Upper lobe of right lung (tissue), 1 donor: ENCODE results near the gene HDAC6. TPM values are rescaled to one million over a fixed set of nuclear protein-coding genes. Genes with fewer than 3 reads are reported as not detected.
"Not testable (repeated sequence)": the region's sequence is repeated elsewhere in the genome, so short reads cannot be mapped to it uniquely, and the experiment has no call there.

Source experiments
- ATAC-seq: fragments of 200-7000 bp; cut with Tn5 transposase; one replicate; pipeline ENCODE4 v1.9.1; 2020; ENCODE audit warnings: mild to moderate bottlenecking, moderate library complexity
- DNase-seq: peaks from one replicate; pipeline ENCODE4 v3.0.0-alpha.2; 2020
- H3K27ac ChIP-seq: fragments of 200-600 bp; one replicate; pipeline ENCODE4 v1.8.0; 2022
- H3K27me3 ChIP-seq: fragments of 200-600 bp; one replicate; pipeline ENCODE4 v1.8.0; 2022; ENCODE audit warnings: mild to moderate bottlenecking
- H3K36me3 ChIP-seq: fragments of 200-600 bp; one replicate; pipeline ENCODE4 v1.8.0; 2022
- H3K4me1 ChIP-seq: fragments of 200-600 bp; one replicate; pipeline ENCODE4 v1.8.0; 2022
- H3K4me3 ChIP-seq: fragments of 200-600 bp; one replicate; pipeline ENCODE4 v1.8.0; 2022; ENCODE audit warnings: mild to moderate bottlenecking
- H3K9me3 ChIP-seq: fragments of 200-600 bp; one replicate; pipeline ENCODE4 v1.8.0; 2022
- CTCF ChIP-seq: fragments of 200-600 bp; IDR thresholded peaks from one replicate; pipeline ENCODE4 v1.8.0; 2022; ENCODE audit warnings: antibody characterized with exemption
- intact Hi-C: fragments of 100-400 bp; cut with DNase I; formaldehyde crosslinking; loops from one replicate; pipeline ENCODE4 v1.11.0; 2022
- total RNA-seq: library from RNA; stranded (reverse); fragmentation: NEBNext Ultra II Directional; extraction: Animal tissue kit (Norgen Biotek cat#: 25700); gene quantifications from one replicate; pipeline ENCODE4 v1.2.1, GENCODE V29; 2021
- donor health status: DM: no; HTN: yes; CAD: no; lungs with severe emphysema.

Gene HDAC6
- total RNA-seq, 1 donor from 2014 or later: 94.2 TPM

DNA sequence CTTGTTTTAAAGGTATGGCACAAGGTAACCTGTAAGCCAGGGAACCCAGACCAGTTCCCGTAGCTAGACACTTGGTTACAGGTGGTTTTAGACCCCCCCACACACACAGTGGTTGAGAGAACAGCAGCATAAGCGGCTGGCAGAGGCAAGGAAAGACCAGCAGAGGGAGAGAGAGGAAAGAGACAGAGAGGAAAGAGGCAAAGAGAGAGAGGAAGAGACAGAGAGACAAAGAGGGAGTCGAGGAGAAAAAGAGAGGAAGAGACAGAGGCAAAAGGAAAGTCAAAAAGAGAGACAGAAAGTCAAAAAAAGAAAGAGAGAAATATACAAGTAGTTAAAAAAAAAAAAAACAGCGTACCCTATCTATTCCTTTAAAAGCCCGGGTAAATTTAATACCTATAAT, 53.0 kb downstream of the HDAC6 start:
- Histone ChIP-seq H3K4me1 (no peaks in the 10 kb centered on the region), H3K36me3 (no peaks in the 10 kb centered on the region), H3K9me3 (no peaks in the 10 kb centered on the region), H3K4me3 (no peak overlapping the region), H3K27ac (no peak overlapping the region), H3K27me3 (no peaks in the 10 kb centered on the region)
- intact Hi-C loops: no loop called here
- DNase-seq (no peak), ATAC-seq (no peak)
- no peak for TF ChIP-seq CTCF

DNA sequence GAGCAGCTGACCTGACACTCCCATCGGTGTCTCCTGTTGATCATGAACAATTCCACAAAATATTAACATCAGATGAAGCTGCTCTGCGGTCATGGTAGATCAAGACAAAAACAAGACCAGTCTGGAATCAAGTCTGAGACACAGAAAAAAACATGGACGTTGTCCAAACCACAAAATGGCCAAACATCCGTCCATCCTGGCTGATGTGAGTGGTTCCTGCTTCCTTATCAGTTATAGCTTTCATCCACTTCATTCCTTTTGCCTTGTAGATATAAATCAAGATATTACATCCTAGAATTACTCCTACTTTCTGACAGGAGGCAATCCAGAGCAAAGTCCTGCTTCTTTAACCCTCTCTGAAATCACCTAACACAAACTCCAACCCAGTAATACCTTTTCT, 62.3 kb downstream of the HDAC6 start:
- no peaks in the 10 kb centered on the region for H3K4me1 ChIP-seq
- no peak for TF ChIP-seq CTCF
- no peak for ATAC-seq
- no peak overlapping the region for H3K27ac ChIP-seq
- H3K4me3 ChIP-seq: no peak overlapping the region
- no peaks in the 10 kb centered on the region for H3K27me3 ChIP-seq
- no peak for DNase-seq
- no peaks in the 10 kb centered on the region for H3K36me3 ChIP-seq
- intact Hi-C loops: no loop called here
- no peaks in the 10 kb centered on the region for H3K9me3 ChIP-seq

GRCh38 chrX:48872017-48872416, 70.2 kb downstream of the HDAC6 start:
- DNase-seq, H3K9me3 ChIP-seq, H3K27ac ChIP-seq, H3K27me3 ChIP-seq, ATAC-seq, intact Hi-C loops, H3K36me3 ChIP-seq, H3K4me3 ChIP-seq, H3K4me1 ChIP-seq: not testable (repeated sequence)

Other genes starting within 250 kb of the HDAC6 start
- gene RBM3, start 227.6 kb upstream of the HDAC6 start, total RNA-seq: 170 TPM
- 121 TPM for gene WDR13, start 204.6 kb upstream of the HDAC6 start, total RNA-seq
- gene WAS, start 118.3 kb upstream of the HDAC6 start, total RNA-seq: 25.3 TPM
- 3.0 TPM for gene SUV39H1, start 105.3 kb upstream of the HDAC6 start, total RNA-seq
- gene GLOD5, start 40.3 kb upstream of the HDAC6 start, total RNA-seq: 2.6 TPM
- 0.87 TPM for gene GATA1, start 15.5 kb upstream of the HDAC6 start, total RNA-seq
- gene ERAS, start 24.4 kb downstream of the HDAC6 start, total RNA-seq: not detected
- gene PCSK1N, start 33.5 kb downstream of the HDAC6 start, total RNA-seq: 4.3 TPM
- gene TIMM17B, start 95.7 kb downstream of the HDAC6 start, total RNA-seq: 32.9 TPM
- 61.3 TPM for gene PQBP1, start 95.9 kb downstream of the HDAC6 start, total RNA-seq
- 22.6 TPM for gene SLC35A2, start 109.6 kb downstream of the HDAC6 start, total RNA-seq
- gene PIM2, start 117.0 kb downstream of the HDAC6 start, total RNA-seq: 14.4 TPM
- gene OTUD5, start 155.5 kb downstream of the HDAC6 start, total RNA-seq: 42.6 TPM
- gene KCND1, start 169.8 kb downstream of the HDAC6 start, total RNA-seq: 1.2 TPM
- 52.8 TPM for gene GRIPAP1, start 200.2 kb downstream of the HDAC6 start, total RNA-seq
- 62.4 TPM for gene TFE3, start 241.3 kb downstream of the HDAC6 start, total RNA-seq